ENCODE results near the gene ATP6AP1. TPM values are rescaled to one million over a fixed set of nuclear protein-coding genes. Genes with fewer than 3 reads are reported as not detected.

Gene ATP6AP1
- total and polyA plus RNA-seq, 9 of the 15 experiments (the other 6 are each of a cell fraction or from before 2014, with no cell fraction given), result 8.3 to 90.5 (median 52.9) TPM

GRCh38 chrX:154428176-154429171 is at the start of gene ATP6AP1 (continued):
- TF ChIP-seq E2F1 (CRISPR knock-in tag; IDR thresholded peaks at IDR 0.05), result no peak
- peak; percentile 97 for TF ChIP-seq BCOR (IDR thresholded peaks at IDR 0.05)
- no peak for TF ChIP-seq ZNF764 (CRISPR knock-in tag; IDR thresholded peaks at IDR 0.05; ENCODE audit: low read depth)
- TF ChIP-seq, protein P1, sequence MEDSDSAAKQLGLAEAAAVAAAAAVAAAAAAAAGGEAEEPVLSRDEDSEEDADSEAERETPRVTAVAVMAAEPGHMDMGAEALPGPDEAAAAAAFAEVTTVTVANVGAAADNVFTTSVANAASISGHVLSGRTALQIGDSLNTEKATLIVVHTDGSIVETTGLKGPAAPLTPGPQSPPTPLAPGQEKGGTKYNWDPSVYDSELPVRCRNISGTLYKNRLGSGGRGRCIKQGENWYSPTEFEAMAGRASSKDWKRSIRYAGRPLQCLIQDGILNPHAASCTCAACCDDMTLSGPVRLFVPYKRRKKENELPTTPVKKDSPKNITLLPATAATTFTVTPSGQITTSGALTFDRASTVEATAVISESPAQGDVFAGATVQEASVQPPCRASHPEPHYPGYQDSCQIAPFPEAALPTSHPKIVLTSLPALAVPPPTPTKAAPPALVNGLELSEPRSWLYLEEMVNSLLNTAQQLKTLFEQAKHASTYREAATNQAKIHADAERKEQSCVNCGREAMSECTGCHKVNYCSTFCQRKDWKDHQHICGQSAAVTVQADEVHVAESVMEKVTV (CRISPR knock-in tag; IDR thresholded peaks at IDR 0.05), result no peak
- TF ChIP-seq ZNF24 (IDR thresholded peaks at IDR 0.05), result no peak
- no peak for TF ChIP-seq HMGN3 (IDR thresholded peaks at IDR 0.05; ENCODE audit: borderline replicate concordance, extremely low read depth, insufficient read length, low read depth, low read length)
- TF ChIP-seq SMAD1 (IDR thresholded peaks at IDR 0.05; ENCODE audit: low read depth, low read length, partially characterized antibody), result no peak
- TF ChIP-seq, protein P2, sequence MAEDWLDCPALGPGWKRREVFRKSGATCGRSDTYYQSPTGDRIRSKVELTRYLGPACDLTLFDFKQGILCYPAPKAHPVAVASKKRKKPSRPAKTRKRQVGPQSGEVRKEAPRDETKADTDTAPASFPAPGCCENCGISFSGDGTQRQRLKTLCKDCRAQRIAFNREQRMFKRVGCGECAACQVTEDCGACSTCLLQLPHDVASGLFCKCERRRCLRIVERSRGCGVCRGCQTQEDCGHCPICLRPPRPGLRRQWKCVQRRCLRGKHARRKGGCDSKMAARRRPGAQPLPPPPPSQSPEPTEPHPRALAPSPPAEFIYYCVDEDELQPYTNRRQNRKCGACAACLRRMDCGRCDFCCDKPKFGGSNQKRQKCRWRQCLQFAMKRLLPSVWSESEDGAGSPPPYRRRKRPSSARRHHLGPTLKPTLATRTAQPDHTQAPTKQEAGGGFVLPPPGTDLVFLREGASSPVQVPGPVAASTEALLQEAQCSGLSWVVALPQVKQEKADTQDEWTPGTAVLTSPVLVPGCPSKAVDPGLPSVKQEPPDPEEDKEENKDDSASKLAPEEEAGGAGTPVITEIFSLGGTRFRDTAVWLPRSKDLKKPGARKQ (CRISPR knock-in tag; IDR thresholded peaks at IDR 0.05), result no peak
- TF ChIP-seq SRSF1 (IDR thresholded peaks at IDR 0.05; ENCODE audit: low read depth, low read length), result no peak
- peak; percentile 48 to 50; a peak in 2 of 4 replicates for TF ChIP-seq KDM1A (IDR thresholded peaks at IDR 0.05)
- no peak for TF ChIP-seq SREBF2 (CRISPR knock-in tag; IDR thresholded peaks at IDR 0.05)
- TF ChIP-seq SMAD3 (CRISPR knock-in tag; conservative IDR thresholded peaks at IDR 0.05), result no peak
- TF ChIP-seq SPI1 (IDR thresholded peaks at IDR 0.05; ENCODE audit: borderline replicate concordance, low read depth, low read length), result no peak
- no peak for TF ChIP-seq BDP1 (IDR thresholded peaks at IDR 0.05; ENCODE audit: insufficient read depth, insufficient read length)
- 0 out of 2 replicates have a peak, but pooled peaks have one; percentile 63 for TF ChIP-seq NBN (IDR thresholded peaks at IDR 0.05; ENCODE audit: low read depth)
- TF ChIP-seq ZNF217 (CRISPR knock-in tag; IDR thresholded peaks at IDR 0.05), result no peak
- TF ChIP-seq MEF2A (IDR thresholded peaks at IDR 0.05; ENCODE audit: control insufficient read depth, low read depth, low read length), result no peak
- TF ChIP-seq ATF1 (CRISPR knock-in tag; IDR thresholded peaks at IDR 0.05), result no peak
- TF ChIP-seq ATF1 (tag; IDR thresholded peaks at IDR 0.05), result peak; percentile 72; the same call in 1 of the 2 replicates
- no peak for TF ChIP-seq ZNF780A (CRISPR knock-in tag; IDR thresholded peaks at IDR 0.05)
- TF ChIP-seq RFX7 (CRISPR knock-in tag; IDR thresholded peaks at IDR 0.05), result no peak
- no peak for TF ChIP-seq MED1 (CRISPR knock-in tag; IDR thresholded peaks at IDR 0.05; ENCODE audit: borderline replicate concordance)

Measured in K562 (cell line).